ENCODE data around the gene SPON1. TPM values are rescaled to one million over a fixed set of nuclear protein-coding genes. Genes with fewer than 3 reads are reported as not detected.
"Not testable (repeated sequence)": the region's sequence is repeated elsewhere in the genome, so short reads cannot be mapped to it uniquely, and the experiment has no call there.

SPON1 gene
- total RNA-seq, 1 donor from 2014 or later = 3.1 TPM

GRCh38 chr11:14132312-14132711 lies 169.8 kb downstream of the SPON1 start:
- ATAC-seq = no peak

- ATAC-seq = no peak
These were observed 170.9 kb downstream of the SPON1 start for GRCh38 chr11:14133381-14133780.

GRCh38 chr11:14136561-14136960 lies 174.0 kb downstream of the SPON1 start:
- ATAC-seq = no peak

- no peak for ATAC-seq
These were observed 174.8 kb downstream of the SPON1 start for GRCh38 chr11:14137284-14137683.

GRCh38 chr11:14140991-14141390 lies 178.5 kb downstream of the SPON1 start:
- ATAC-seq = no peak

GRCh38 chr11:14141676-14142075 lies 179.2 kb downstream of the SPON1 start:
- ATAC-seq = no peak

GRCh38 chr11:14144934-14145333 lies 182.4 kb downstream of the SPON1 start:
- no peak for ATAC-seq

GRCh38 chr11:14148653-14149273 lies 186.2 kb downstream of the SPON1 start:
- ATAC-seq = peak; percentile 75

GRCh38 chr11:14149683-14150082 lies 187.2 kb downstream of the SPON1 start:
- ATAC-seq = no peak

GRCh38 chr11:14150878-14151277 lies 188.4 kb downstream of the SPON1 start:
- no peak for ATAC-seq

GRCh38 chr11:14154103-14154502 lies 191.6 kb downstream of the SPON1 start:
- not testable (repeated sequence) for ATAC-seq

GRCh38 chr11:14158393-14158792 lies 195.9 kb downstream of the SPON1 start:
- no peak for ATAC-seq

- ATAC-seq = no peak
These were observed 201.1 kb downstream of the SPON1 start for GRCh38 chr11:14163576-14163975.

GRCh38 chr11:14173679-14174078 lies 211.2 kb downstream of the SPON1 start:
- ATAC-seq = not testable (repeated sequence)

GRCh38 chr11:14179116-14179820 lies 216.7 kb downstream of the SPON1 start:
- ATAC-seq = no peak

- no peak for ATAC-seq
These were observed 218.6 kb downstream of the SPON1 start for GRCh38 chr11:14181121-14181520.

- no peak for ATAC-seq
These were observed 220.4 kb downstream of the SPON1 start for GRCh38 chr11:14182833-14183364.

- ATAC-seq = no peak
These were observed 221.8 kb downstream of the SPON1 start for GRCh38 chr11:14184028-14184940.

- ATAC-seq = no peak
These were observed 222.9 kb downstream of the SPON1 start for GRCh38 chr11:14185461-14185860.

- ATAC-seq = no peak
These were observed 223.7 kb downstream of the SPON1 start for GRCh38 chr11:14186046-14186775.

- no peak for ATAC-seq
These were observed 227.4 kb downstream of the SPON1 start for GRCh38 chr11:14189874-14190273.

All from esophagus mucosa (tissue), 1 donor.